HG03045 (cell line): ENCODE data around the gene TBX2.

Experiments
- ATAC-seq: cut with Tn5 transposase; IDR thresholded peaks from one replicate; pipeline ENCODE4 v1.9.1; 2021; ENCODE audit warnings: mild to moderate bottlenecking, moderate library complexity; ENCODE audit not compliant: unreplicated experiment

Gene TBX2

GRCh38 chr17:61368049-61368831 is 31.4 kb upstream of the TBX2 start:
- ATAC-seq: no peak

- ATAC-seq: no peak
Observed at GRCh38 chr17:61368832-61369450, 30.7 kb upstream of the TBX2 start.

GRCh38 chr17:61369751-61370150 is 29.9 kb upstream of the TBX2 start:
- ATAC-seq: no peak

- ATAC-seq: no peak
Observed at GRCh38 chr17:61371179-61371578, 28.5 kb upstream of the TBX2 start.

GRCh38 chr17:61371606-61372005 is 28.0 kb upstream of the TBX2 start:
- ATAC-seq: no peak

GRCh38 chr17:61372436-61372835 is 27.2 kb upstream of the TBX2 start:
- ATAC-seq: no peak

GRCh38 chr17:61376931-61377838 is 22.5 kb upstream of the TBX2 start:
- no peak for ATAC-seq

GRCh38 chr17:61378658-61379456 is 20.8 kb upstream of the TBX2 start:
- no peak for ATAC-seq

GRCh38 chr17:61379457-61380216 is 20.0 kb upstream of the TBX2 start:
- no peak for ATAC-seq

- no peak for ATAC-seq
Observed at GRCh38 chr17:61380217-61380835, 19.3 kb upstream of the TBX2 start.

GRCh38 chr17:61380836-61381525 is 18.7 kb upstream of the TBX2 start:
- no peak for ATAC-seq

GRCh38 chr17:61381537-61381936 is 18.1 kb upstream of the TBX2 start:
- no peak for ATAC-seq

- no peak for ATAC-seq
Observed at GRCh38 chr17:61382796-61383688, 16.6 kb upstream of the TBX2 start.

- no peak for ATAC-seq
Observed at GRCh38 chr17:61383689-61384201, 15.9 kb upstream of the TBX2 start.

GRCh38 chr17:61384354-61384691 is 15.3 kb upstream of the TBX2 start:
- ATAC-seq: no peak

GRCh38 chr17:61384692-61385576 is 14.7 kb upstream of the TBX2 start:
- no peak for ATAC-seq
